Activated CD8-positive, alpha-beta memory T cell treated with anti-CD3 and anti-CD28 coated beads, Interleukin-2, amount 10 ng/mL, durations not matched to agents 7 days and 5 days (primary cell): ENCODE data around the gene FAM217B. TPM values are rescaled to one million over a fixed set of nuclear protein-coding genes. Genes with fewer than 3 reads are reported as not detected.

Source experiments
- ATAC-seq: fragments of 150-1000 bp; cut with Tn5 transposase; one replicate; pipeline ENCODE4 v1.10.0; 2021; ENCODE audit warnings: moderate library complexity
- CTCF ChIA-PET: fragments of 350-600 bp; sonication (Branson Sonifier 250); formaldehyde crosslinking; loops from one replicate; lab custom pipeline; 2021; ENCODE audit warnings: antibody characterized with exemption; lab: Charles Lee
- DNase-seq: peaks from one replicate; pipeline ENCODE4 v3.0.0-alpha.2; 2020
- H3K27ac Mint-ChIP-seq: one replicate; pipeline ENCODE4 v1.8.0; 2021; ENCODE audit warnings: mild to moderate bottlenecking, mixed read lengths
- H3K27me3 Mint-ChIP-seq: one replicate; pipeline ENCODE4 v1.8.0; 2021; ENCODE audit warnings: mixed read lengths
- H3K36me3 Mint-ChIP-seq: one replicate; pipeline ENCODE4 v1.8.0; 2021; ENCODE audit warnings: mild to moderate bottlenecking, mixed read lengths
- H3K4me1 Mint-ChIP-seq: one replicate; pipeline ENCODE4 v1.8.0; 2021; ENCODE audit warnings: mixed read lengths
- H3K4me3 Mint-ChIP-seq: one replicate; pipeline ENCODE4 v1.8.0; 2021; ENCODE audit warnings: mild to moderate bottlenecking, moderate library complexity, mixed read lengths
- H3K9me3 Mint-ChIP-seq: one replicate; pipeline ENCODE4 v1.8.0; 2022; ENCODE audit warnings: low read depth, mixed read lengths
- total RNA-seq, 2 experiments: library from RNA; stranded (reverse); gene quantifications; one replicate each; pipeline ENCODE4 v1.2.3, GENCODE V29; 2021

Gene FAM217B, protein sequence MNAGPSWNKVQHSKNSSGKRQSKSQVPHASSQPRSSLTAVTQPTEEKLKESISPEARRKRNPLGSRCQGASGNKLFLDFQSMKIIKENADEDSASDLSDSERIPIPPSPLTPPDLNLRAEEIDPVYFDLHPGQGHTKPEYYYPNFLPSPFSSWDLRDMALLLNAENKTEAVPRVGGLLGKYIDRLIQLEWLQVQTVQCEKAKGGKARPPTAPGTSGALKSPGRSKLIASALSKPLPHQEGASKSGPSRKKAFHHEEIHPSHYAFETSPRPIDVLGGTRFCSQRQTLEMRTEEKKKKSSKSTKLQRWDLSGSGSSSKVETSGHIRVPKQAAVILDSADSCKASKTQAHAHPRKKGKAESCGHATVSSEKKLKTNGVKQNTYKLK
- total RNA-seq: 10 to 100 TPM; 21.9 to 31.2 TPM

DNA sequence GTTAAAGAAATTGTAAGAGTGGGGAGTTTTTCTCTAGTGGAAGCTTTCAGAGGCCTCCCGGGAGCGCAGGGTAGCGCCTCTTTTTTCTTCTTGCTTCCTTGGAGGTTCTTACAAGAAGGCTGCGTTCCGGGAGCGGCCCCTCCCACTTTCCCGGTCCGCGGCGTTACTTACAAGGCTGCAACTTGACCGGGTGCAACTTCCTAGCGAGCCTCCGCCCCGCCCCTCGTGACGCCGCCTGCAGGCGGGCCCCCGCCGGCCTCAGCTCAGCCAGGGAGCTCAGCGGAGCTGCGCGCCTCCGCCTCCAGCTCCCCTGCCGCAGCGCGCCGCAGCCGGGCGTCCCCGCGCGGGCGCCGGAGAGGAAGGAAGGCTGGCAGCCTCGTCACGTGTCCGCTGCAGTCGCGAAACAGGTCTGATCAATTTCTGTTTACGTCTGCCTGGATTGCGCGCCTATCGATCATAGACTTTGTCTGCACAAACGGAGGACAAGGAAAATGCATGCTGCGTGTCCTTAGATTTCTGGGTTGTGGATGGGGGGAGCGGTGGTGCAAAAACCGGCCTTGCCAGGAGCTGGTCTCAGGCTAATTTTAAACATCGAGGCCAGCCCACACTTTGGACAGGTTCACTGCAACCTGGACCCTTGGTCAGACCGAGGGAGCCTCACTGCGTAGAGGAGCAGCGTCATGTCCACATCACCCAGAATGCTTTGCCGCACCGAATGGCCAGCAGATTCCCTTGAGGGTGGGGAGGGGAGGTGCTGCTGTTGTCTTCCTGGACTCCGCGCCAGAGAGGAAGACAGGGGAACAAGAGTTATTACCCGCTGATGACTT lies at the start of gene FAM217B, which contains the start of gene PPP1R3D:
Gene FAM217B, plus strand, starts transcription at position 261 of the 827 bp plus-strand sequence. CDS start 3,555 bp downstream, outside the sequence.
Gene PPP1R3D, minus strand, starts transcription at position 177 of the 827 bp plus-strand sequence. CDS start 374 bp downstream, outside the sequence.
- peak within 1 kb of the TSS; percentile 99 for H3K4me3 Mint-ChIP-seq
- ATAC-seq: peak; percentile 97
- no peaks in the 10 kb centered on the region for H3K27me3 Mint-ChIP-seq
- peak; percentile 96 for DNase-seq
- CTCF ChIA-PET: interaction anchor here (0.7 to 2.7 kb wide), 12 partner anchors 9 to 322 kb away, joined by 3 to 15 read pairs (median 5); no protein-coding TSS in a partner anchor
- H3K36me3 Mint-ChIP-seq: peaks cover 20% of the 10 kb centered on the region
- peak within 1 kb of the TSS; percentile 99 for H3K27ac Mint-ChIP-seq
- no peaks in the 10 kb centered on the region for H3K9me3 Mint-ChIP-seq
- peaks cover 45% of the 10 kb centered on the region for H3K4me1 Mint-ChIP-seq

DNA sequence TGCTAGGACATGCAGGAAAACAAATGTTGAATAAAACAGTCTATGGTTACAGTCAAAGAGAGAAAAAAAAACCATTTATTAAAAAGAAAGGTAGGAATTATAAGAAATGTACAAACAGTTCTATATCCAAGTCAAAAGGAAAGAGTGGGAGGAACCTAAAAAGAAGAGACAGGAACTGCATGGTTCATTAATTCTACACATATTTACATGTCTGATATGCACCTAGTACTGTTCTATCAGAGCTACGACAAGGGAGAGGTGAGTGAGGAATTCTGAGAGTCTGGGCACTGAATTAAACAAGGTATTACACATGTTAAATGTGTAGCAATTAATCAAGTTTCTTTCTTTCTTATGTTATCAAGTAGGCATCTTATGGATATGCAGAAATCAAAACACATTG lies 48.6 kb upstream of the FAM217B start:
- ATAC-seq (no peak), DNase-seq (no peak)
- CTCF ChIA-PET: no interaction called here
- Mint-ChIP-seq H3K9me3 (no peaks in the 10 kb centered on the region), H3K27ac (no peak overlapping the region), H3K27me3 (no peaks in the 10 kb centered on the region), H3K36me3 (peaks cover 12% of the 10 kb centered on the region), H3K4me3 (no peak overlapping the region), H3K4me1 (no peaks in the 10 kb centered on the region)

DNA sequence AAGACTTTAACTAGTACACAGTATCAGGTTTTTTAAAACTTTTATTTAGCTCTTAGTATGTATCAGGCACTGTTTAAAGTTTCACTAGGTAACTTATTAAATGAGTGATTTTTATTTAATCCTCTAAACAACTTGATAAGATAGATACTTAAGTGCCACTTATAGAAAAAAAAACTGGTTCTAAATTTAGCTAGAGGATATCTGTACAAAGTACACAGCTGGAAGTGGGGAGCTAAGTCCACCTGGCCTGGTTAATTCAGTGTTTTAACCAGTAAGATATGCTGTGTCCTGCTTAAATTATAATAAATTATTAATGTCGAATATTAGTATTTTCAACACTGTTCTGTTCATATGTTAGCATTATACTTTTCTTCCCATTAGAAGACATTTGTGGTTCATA lies 44.3 kb upstream of the FAM217B start:
- Mint-ChIP-seq H3K4me3 (no peak overlapping the region), H3K36me3 (peaks cover 3% of the 10 kb centered on the region), H3K27ac (no peak overlapping the region), H3K4me1 (no peaks in the 10 kb centered on the region), H3K9me3 (peaks cover 2% of the 10 kb centered on the region), H3K27me3 (no peaks in the 10 kb centered on the region)
- CTCF ChIA-PET: no interaction called here
- DNase-seq (no peak), ATAC-seq (no peak)

DNA sequence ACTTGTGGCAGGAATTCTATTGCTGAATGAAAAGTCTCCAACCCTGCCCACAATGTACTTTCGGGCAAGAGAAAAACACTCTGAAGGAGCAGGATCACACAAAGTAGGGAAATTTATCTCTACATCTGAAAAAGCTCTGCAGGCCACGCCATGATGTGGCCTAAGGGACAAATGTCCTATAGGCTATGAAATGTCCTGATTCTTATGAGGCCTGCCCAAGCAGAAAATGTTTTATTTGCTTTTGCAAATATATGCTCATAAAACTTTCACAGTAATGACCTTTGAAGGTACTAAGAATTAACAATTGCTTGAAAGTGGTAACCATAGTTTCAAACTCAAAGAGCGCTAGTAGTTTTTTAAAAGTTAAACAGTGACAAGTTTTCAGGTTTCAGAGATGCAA lies 37.7 kb upstream of the FAM217B start:
- H3K9me3 Mint-ChIP-seq: peaks cover 1% of the 10 kb centered on the region
- ATAC-seq (no peak), DNase-seq (no peak)
- no peak overlapping the region for H3K4me3 Mint-ChIP-seq
- no peaks in the 10 kb centered on the region for H3K27me3 Mint-ChIP-seq
- H3K4me1 Mint-ChIP-seq: no peaks in the 10 kb centered on the region
- CTCF ChIA-PET: no interaction called here
- peaks cover 2% of the 10 kb centered on the region for H3K36me3 Mint-ChIP-seq
- no peak overlapping the region for H3K27ac Mint-ChIP-seq

DNA sequence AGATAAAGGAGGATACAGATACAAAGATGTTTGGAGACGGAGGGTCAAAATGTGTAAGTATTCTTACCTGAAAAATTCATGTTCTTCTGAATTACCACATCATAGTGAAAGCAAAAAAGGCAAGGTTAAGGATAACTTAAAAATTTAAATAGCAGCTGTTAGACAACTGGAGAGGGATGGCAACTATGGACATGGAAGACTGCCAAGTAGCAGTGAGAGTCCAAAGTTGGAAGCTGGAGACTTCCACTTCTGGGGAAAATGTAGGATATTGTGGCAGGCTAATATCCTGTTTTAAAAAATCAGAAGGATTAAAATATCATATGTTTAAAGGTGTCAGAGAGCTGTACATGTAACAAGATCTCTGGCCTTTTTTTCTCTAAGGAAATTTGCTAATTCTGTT lies 36.6 kb upstream of the FAM217B start:
- DNase-seq (no peak), ATAC-seq (no peak)
- Mint-ChIP-seq H3K9me3 (no peaks in the 10 kb centered on the region), H3K4me1 (no peaks in the 10 kb centered on the region), H3K27ac (no peak overlapping the region), H3K4me3 (no peak overlapping the region), H3K36me3 (peaks cover 1% of the 10 kb centered on the region), H3K27me3 (no peaks in the 10 kb centered on the region)
- CTCF ChIA-PET: interaction anchor here (1.2 kb wide), 1 partner anchor 24 kb away, joined by 4 read pairs; no protein-coding TSS in a partner anchor

DNA sequence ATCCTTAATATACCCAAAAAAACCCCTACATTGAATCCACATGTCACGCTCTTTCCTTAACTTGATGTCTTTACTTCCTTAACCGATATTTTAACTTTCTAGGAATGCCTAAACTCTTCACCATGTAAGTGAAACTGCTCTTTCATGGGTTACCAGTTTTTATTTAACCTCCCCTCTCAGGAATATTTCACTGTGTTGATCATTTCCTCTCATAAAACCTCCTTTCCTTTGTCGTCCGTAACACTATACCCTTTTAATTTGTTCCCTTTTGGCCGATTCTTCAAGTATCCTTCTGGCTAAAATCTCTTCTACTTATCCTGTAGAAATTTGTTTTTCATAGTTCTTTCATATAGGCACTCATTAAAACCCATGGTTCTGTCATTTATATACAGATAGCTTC lies 31.3 kb upstream of the FAM217B start:
- Mint-ChIP-seq H3K4me1 (peaks cover 2% of the 10 kb centered on the region), H3K27me3 (no peaks in the 10 kb centered on the region), H3K36me3 (peaks cover 5% of the 10 kb centered on the region), H3K4me3 (no peak overlapping the region), H3K27ac (no peak overlapping the region), H3K9me3 (no peaks in the 10 kb centered on the region)
- ATAC-seq (no peak), DNase-seq (no peak)
- CTCF ChIA-PET: no interaction called here

DNA sequence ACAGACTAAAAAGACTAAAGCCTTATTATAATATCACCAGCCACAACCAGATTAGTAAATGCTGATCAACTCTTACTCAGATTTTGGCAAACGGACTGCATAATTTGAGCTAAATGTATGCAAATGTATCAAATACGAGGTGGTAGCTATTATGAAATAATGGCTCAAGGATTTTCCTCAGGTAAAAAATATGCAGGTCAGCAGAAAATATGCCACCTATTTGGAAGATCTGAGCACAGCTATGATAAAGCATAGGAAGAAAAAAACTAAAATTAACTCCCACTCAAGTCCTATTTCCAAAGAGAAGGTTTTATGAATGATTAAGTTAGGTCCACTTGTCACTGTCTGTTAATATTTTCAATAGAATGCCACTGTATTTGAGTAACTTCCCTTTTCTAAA lies 29.1 kb upstream of the FAM217B start:
- Mint-ChIP-seq H3K9me3 (no peaks in the 10 kb centered on the region), H3K27me3 (no peaks in the 10 kb centered on the region), H3K4me1 (peaks cover 2% of the 10 kb centered on the region), H3K27ac (no peak overlapping the region), H3K36me3 (peaks cover 5% of the 10 kb centered on the region), H3K4me3 (no peak overlapping the region)
- CTCF ChIA-PET: interaction anchor here (1.7 kb wide), 1 partner anchor 23 kb away, joined by 6 read pairs; the partner anchor contains the start of gene SYCP2
- DNase-seq (no peak), ATAC-seq (no peak)

DNA sequence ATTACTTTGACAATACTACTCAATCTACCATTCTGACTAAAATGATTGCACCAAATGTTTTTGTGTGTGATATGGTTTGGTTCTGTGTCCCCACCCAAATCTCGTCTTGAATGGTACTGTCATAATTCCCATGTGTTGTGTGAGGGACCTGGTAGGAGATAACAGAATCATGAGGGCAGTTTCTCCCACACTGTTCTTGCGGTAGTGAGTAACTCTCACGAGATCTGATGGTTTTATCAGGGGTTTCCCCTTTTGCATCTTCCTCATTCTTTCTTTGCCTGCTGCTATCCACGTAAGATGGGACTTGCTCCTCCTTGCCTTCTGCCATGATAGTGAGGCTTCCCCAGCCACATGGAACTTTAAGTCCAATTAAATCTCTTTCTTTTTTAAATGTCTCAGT lies 27.6 kb upstream of the FAM217B start:
- CTCF ChIA-PET: no interaction called here
- H3K36me3 Mint-ChIP-seq: peaks cover 4% of the 10 kb centered on the region
- H3K4me3 Mint-ChIP-seq: no peak overlapping the region
- peaks cover 2% of the 10 kb centered on the region for H3K4me1 Mint-ChIP-seq
- no peak overlapping the region for H3K27ac Mint-ChIP-seq
- no peaks in the 10 kb centered on the region for H3K27me3 Mint-ChIP-seq
- DNase-seq: no peak
- no peaks in the 10 kb centered on the region for H3K9me3 Mint-ChIP-seq
- no peak for ATAC-seq

DNA sequence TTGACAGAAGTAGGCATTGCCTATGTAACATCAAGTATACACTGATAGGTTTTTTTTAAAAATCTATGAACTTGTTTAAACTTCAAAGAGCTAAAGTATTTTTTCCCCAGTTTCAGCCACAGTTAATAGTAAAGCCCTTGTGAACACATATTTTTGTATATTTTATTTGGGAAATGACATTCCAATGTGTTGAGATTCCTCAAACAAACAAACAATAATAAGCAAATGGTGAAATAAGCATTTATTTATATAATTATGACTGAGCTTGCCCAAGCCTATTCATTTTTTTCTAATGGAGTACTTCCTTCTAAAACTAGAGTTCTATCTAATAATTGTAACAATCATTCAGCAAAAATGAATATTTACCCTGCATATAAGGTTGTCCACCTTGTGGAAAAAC lies 19.2 kb upstream of the FAM217B start:
- H3K9me3 Mint-ChIP-seq: no peaks in the 10 kb centered on the region
- ATAC-seq: no peak
- H3K36me3 Mint-ChIP-seq: peaks cover 2% of the 10 kb centered on the region

DNA sequence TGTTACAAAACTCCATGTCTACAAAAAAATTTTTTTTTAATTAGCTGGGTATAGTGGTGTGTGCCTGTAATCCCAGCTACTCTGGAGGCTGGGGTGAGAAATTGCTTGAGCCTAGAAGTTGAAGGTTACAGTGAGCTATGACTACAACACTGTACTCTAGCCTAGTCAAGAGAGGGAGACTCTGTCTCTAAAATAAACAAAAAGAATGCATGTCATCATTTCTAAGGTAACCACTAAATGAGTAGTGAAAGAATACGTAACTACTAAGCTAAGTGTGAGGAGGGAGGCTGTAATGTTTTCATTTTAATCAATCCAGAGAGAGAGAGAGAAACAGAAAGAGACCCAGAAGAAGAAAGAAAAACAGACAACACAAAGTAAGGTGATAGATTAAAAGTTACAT lies 16.7 kb upstream of the FAM217B start:
- H3K4me1 Mint-ChIP-seq: peaks cover 2% of the 10 kb centered on the region
- peaks cover 2% of the 10 kb centered on the region for H3K36me3 Mint-ChIP-seq
- peaks cover 6% of the 10 kb centered on the region for H3K27me3 Mint-ChIP-seq
- CTCF ChIA-PET: interaction anchor here (1.5 kb wide), 1 partner anchor 16 kb away, joined by 3 read pairs; the partner anchor contains the start of genes FAM217B and PPP1R3D
- no peak overlapping the region for H3K27ac Mint-ChIP-seq
- no peaks in the 10 kb centered on the region for H3K9me3 Mint-ChIP-seq
- DNase-seq (no peak), ATAC-seq (no peak)
- no peak overlapping the region for H3K4me3 Mint-ChIP-seq

More for the DNA sequence above, 19.2 kb upstream of the FAM217B start:
- no peak overlapping the region for H3K27ac Mint-ChIP-seq
- H3K4me1 Mint-ChIP-seq: no peaks in the 10 kb centered on the region
- no peak overlapping the region for H3K4me3 Mint-ChIP-seq
- CTCF ChIA-PET: interaction anchor here (1.6 kb wide), 1 partner anchor 14 kb away, joined by 5 read pairs; no protein-coding TSS in a partner anchor
- peaks cover 6% of the 10 kb centered on the region for H3K27me3 Mint-ChIP-seq
- DNase-seq: no peak

DNA sequence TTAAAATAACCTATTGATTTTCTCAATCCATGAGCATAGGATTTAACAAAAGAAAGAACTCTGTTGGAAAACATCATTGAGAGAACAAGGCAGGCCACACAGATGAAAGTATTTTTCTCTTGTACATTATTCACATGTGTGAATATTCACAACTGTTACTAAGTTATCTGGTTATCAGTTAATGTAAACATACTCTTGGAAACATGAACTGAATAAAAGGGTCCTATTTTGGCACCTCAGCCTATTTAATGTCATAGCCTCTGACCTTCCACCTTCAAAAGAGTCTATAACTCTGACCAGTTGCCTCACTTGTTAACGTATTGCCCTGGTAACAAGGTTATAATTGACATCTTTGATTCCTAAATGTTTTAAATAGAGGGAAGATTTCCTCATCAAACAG lies 14.8 kb upstream of the FAM217B start:
- ATAC-seq (no peak), DNase-seq (no peak)
- H3K27ac Mint-ChIP-seq: no peak overlapping the region
- peaks cover 8% of the 10 kb centered on the region for H3K4me1 Mint-ChIP-seq
- no peaks in the 10 kb centered on the region for H3K9me3 Mint-ChIP-seq
- no peak overlapping the region for H3K4me3 Mint-ChIP-seq
- H3K27me3 Mint-ChIP-seq: peaks cover 6% of the 10 kb centered on the region
- no peaks in the 10 kb centered on the region for H3K36me3 Mint-ChIP-seq
- CTCF ChIA-PET: interaction anchor here (2.6 kb wide), 1 partner anchor 9 kb away, joined by 10 read pairs; no protein-coding TSS in a partner anchor

DNA sequence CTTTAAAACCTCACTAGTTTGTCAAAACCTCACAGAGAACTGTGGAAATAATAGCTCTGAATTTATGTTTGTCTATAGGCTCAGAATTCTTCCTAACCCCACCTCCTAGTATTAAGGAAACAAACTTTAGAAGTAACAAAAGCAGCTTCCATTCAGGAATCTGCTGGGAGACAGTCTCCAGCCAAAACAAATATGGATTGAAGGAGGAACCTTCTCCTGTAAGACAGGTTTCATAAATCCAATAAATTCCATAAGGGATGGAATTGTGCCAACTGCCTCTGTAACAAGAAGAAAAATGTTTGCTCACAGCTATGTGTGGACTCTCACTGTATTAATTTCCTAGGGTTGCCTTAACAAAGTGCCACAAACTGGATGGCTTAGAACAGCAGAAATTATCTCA lies 14.3 kb upstream of the FAM217B start:
- DNase-seq (no peak), ATAC-seq (no peak)

More for the DNA sequence above, 14.3 kb upstream of the FAM217B start:
- peaks cover 8% of the 10 kb centered on the region for H3K4me1 Mint-ChIP-seq
- no peak overlapping the region for H3K4me3 Mint-ChIP-seq
- peaks cover 6% of the 10 kb centered on the region for H3K27me3 Mint-ChIP-seq
- H3K27ac Mint-ChIP-seq: no peak overlapping the region
- H3K9me3 Mint-ChIP-seq: no peaks in the 10 kb centered on the region
- H3K36me3 Mint-ChIP-seq: no peaks in the 10 kb centered on the region
- CTCF ChIA-PET: interaction anchor here (2.6 kb wide), 1 partner anchor 9 kb away, joined by 10 read pairs; no protein-coding TSS in a partner anchor
